SK-N-SH (cell line): Measurements from ENCODE around the gene RIPOR2.

Experiments used
- EP300 ChIP-seq, 2 experiments: IDR thresholded peaks; 2 replicates each; pipeline versions ENCODE4 v1.4.0 to v1.6.1; 2012; ENCODE audit warnings: borderline replicate concordance in 1 of 2, low read depth in 1 of 2, low read length in 1 of 2
- POLR2AphosphoS5 ChIP-seq: IDR thresholded peaks from 2 replicates; pipeline ENCODE4 v1.6.1; 2012; ENCODE audit warnings: low read depth, low read length
- SIN3A ChIP-seq: IDR thresholded peaks from 2 replicates; pipeline ENCODE4 v1.6.1; 2012; ENCODE audit warnings: low read depth, mild to moderate bottlenecking, low read length, moderate library complexity, borderline replicate concordance
- TF ChIP-seq, protein P1 (sequence below): fragments of 200-600 bp; sonication (generic); IDR thresholded peaks from 2 replicates; pipeline ENCODE4 v1.6.1; 2017; ENCODE audit warnings: antibody characterized with exemption, mild to moderate bottlenecking, moderate library complexity

DNA sequence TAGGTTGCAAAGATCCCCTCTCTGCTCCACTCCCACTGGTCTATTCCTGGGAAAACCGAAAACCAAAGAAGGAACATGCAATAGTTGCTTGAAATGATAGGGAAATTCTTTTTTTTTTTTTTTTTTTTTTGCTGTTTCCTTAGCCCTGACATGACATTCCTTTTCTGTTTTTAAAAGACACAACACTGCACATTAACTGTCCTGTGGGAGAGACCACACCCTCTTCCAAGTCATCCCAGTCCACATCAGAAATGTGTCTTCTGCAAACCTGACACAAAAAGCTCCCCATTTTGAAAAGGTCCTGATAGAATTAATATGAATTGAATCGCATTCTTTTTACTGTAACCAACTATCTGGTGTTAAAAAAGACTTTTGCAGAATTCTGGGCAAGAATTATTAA lies 43.4 kb upstream of the RIPOR2 start:
- TF ChIP-seq, protein P1, sequence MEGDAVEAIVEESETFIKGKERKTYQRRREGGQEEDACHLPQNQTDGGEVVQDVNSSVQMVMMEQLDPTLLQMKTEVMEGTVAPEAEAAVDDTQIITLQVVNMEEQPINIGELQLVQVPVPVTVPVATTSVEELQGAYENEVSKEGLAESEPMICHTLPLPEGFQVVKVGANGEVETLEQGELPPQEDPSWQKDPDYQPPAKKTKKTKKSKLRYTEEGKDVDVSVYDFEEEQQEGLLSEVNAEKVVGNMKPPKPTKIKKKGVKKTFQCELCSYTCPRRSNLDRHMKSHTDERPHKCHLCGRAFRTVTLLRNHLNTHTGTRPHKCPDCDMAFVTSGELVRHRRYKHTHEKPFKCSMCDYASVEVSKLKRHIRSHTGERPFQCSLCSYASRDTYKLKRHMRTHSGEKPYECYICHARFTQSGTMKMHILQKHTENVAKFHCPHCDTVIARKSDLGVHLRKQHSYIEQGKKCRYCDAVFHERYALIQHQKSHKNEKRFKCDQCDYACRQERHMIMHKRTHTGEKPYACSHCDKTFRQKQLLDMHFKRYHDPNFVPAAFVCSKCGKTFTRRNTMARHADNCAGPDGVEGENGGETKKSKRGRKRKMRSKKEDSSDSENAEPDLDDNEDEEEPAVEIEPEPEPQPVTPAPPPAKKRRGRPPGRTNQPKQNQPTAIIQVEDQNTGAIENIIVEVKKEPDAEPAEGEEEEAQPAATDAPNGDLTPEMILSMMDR: no peak
- TF ChIP-seq EP300 (IDR thresholded peaks at IDR 0.05; ENCODE audit: borderline replicate concordance in 1 of 2, low read depth in 1 of 2, low read length in 1 of 2) (no peak), POLR2AphosphoS5 (no peak), SIN3A (no peak)
